Astrocyte (in vitro differentiated cells and primary cell): Measurements from ENCODE around the gene DDR2.

ENCODE experiments used
- CTCF ChIP-seq: IDR thresholded peaks from 2 replicates; pipeline ENCODE4 v1.5.1; 2011; ENCODE audit warnings: low read depth, mild to moderate bottlenecking, inconsistent platforms, low read length, moderate library complexity; ENCODE audit not compliant: insufficient read depth
- EZH2 ChIP-seq: IDR thresholded peaks from 2 replicates; pipeline ENCODE4 v1.6.1; 2012; ENCODE audit warnings: mild to moderate bottlenecking, low read length, inconsistent platforms; ENCODE audit not compliant: insufficient read depth

DNA sequence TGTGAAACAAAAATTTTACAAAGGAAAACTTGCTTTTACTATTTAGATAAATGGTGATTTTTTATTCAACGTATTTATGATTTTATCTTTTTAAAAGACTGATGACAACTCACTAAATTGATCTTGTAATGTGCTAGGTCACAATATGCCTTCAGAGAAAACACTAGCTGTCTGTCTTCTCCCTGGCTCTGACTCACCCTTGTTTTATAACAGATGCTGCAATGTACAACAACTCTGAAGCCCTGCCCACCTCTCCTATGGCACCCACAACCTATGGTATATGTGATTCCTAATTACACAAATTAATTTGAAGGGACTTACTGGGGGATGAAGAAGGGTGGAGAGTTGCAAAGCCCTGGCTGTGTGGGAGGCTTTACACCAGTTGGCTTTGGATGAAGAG lies 133.5 kb downstream of the DDR2 start:
- TF ChIP-seq EZH2, result no peak
- no peak for TF ChIP-seq CTCF
